GM18861 (cell line): ENCODE results near the gene PDLIM4.

Experiments
- ATAC-seq: cut with Tn5 transposase; IDR thresholded peaks from one replicate; pipeline ENCODE4 v1.9.1; 2021; ENCODE audit not compliant: unreplicated experiment

The PDLIM4 gene

DNA sequence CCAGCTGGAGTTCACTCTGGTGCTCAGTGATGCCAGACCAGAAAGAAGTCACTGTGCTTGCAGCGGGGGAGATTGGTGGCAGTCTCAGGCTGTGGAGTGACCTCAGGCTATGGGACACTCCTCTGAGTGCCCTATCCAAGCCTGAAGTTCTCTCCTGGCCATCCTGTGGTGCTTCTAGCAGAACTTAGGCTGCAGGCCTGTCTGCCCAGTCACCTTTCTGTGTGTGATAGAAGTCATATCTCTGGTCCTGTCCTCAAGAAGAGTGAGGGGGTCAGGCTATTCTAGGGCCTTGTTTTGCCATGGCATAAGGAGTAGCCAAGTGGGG is 9.3 kb downstream of the PDLIM4 start:
- no peak for ATAC-seq

DNA sequence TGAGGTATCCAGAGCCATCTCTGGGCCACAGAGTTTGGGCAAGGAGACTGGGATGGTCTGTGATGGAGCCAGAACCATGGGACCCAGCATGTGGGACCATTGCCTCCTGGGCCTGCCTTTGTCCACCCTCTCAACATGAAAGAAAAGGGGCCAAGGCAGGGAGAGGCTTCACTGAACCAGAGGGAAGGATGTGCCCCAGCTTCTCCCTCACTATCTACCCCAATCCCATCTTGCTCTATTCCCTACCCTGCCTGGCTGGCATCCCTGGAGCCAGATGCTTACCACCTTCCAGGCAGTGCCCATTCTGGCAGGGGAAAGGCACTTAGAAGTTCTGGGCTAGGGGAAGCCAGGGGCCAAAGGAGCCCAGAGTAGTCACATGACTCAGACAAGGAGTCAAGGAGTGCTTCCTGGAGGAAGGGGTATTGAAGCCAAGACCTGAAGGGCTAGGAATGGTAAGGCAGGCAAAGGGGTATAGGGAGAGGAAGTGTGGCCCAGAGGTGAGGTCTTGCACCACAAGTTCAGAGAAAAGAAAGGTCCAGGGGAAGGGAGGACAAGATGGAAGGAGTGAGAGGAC is 9.8 kb downstream of the PDLIM4 start:
- ATAC-seq, result no peak

DNA sequence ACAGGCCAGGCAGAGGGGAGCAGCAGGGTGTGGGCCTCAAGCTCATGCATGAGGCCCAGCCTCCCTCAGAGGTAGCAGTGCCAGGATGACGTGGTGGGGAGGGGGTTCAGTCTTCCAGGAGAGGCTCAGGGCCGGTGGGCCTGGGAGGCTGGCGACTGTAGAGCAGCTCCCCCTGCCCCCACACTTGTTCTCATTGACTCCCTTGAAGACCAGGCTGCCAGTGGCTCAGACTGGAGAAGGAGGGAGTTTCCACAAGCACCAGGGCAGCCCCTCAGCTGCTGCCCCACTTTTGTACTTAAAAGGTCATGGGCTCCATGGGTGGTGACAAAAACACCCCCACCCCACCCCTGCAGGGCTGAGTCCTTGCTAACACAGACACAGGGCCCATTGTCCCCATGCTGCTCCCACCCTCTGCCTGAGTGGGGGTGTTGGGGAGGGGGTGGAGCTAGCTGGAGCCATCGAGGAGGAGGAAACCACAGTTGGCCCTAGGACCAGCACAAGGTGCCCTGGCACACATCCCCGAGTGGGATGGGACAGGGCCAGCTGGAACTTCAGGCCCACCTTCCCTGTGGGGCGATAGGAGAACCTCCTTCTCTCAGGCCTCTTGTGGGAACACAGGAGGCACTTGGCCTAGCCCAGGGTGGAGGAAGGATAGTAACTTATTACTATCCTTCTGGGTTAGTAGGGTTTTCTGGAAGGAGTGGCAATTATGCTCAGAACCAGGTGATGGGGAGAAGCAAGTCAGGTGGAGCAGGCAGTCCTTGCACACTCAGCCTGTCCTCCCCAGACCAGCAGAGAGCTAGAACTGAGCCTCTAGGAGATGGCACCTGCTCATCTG is 10.7 kb downstream of the PDLIM4 start:
- ATAC-seq, result no peak

DNA sequence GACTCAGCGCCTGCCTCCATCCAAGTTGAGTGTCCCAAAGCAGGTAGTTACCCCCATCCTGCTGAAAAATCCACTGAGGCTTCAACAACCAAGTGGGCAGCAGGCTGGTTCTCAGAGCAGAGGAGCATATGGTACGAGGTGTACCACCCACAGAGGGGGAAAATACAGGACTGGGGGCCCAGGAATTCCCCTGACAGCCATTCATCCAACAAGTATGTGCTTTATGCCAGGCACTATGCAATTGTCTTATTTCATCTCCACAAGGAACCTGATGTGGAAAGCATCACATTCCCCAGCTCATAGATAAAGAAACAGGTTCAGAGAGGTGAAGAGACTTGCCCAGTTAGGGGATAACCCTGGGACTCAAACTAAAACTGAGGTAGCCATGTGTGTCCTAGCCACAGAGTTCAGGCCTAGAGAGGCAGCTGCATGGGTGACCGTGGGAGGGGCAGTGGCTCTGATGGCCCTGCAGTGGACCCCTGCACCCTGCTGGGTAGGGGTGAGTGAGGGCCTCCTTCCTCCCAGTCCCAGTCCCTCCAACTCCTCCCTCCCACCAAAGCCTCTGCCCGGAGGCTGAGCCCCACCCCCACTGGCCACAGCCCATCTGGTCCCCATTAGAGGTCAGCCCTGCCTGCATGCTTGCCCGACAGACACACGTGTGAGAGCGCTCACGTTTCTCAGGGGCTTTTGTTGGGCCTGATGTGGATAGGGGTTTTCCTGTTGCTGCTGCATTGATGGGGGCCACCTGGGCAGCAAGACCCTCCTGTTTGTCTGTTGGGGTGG is 11.5 kb downstream of the PDLIM4 start:
- ATAC-seq, result peak; percentile 73

DNA sequence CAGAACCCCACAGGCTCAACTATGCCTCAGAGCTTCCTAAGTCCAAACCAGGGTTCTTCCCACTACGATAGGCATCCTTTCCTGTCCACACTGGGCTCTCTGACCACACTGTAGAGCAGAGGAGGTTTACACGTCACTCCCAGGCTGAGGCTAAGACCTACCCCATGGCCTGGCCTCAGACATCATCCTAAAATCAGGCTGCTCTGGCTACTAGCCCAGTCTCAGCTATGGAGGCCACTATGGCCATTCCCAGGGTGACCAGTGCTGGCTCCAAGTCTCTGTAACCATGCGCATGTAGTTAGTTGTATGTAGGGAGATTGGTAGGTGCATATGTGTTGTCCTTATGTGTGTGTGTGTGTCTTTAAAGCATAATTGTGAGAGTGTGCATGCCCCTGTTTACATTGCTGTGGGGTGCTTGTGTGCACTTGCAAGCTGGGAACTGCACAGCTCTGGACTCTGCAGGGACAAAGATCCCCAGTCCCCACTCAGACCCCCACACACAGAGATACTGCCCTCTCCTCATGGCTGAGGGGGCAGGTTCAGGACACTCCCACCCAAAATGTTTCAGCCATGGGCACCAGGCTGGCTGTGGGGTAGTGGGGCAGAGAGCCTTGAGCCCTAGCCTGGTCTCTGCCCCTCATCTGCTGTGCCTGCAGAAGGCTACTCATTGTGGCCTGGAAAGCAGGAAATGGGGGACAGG is 12.3 kb downstream of the PDLIM4 start:
- no peak for ATAC-seq

DNA sequence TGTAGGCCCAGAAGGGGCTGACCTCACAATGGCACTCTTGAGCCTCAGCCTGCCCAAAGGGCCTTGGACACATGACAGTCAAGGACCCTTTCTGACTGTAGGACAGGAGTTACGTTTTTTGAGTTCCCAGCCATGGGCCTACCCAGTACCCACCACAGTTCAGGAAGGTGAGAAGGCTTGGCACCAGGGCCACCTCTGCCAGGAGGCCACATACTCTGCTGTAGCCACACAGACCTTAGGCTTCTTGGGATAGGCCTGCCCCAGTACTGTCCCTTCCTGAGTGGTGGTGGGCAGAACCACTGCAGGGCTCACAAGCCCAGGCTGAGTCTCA is 12.8 kb downstream of the PDLIM4 start:
- ATAC-seq, result no peak

DNA sequence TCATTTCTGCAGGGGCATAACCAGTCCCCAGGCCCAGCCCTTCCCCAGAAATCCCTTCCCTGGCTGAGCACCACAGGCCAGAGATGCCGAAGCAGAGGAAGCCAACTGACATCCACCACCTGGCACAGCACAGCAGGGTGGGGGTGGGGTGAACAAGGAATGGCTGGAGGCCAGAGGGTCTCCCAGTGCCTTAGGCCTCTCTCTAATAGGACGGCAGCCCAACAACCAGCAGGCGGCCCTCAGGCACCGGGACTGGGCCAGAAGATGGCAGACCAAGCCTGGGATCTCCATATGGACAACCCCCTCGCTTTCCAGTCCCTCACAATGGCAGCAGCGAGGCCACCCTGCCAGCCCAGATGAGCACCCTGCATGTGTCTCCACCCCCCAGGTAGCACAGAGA is 13.2 kb downstream of the PDLIM4 start:
- no peak for ATAC-seq

DNA sequence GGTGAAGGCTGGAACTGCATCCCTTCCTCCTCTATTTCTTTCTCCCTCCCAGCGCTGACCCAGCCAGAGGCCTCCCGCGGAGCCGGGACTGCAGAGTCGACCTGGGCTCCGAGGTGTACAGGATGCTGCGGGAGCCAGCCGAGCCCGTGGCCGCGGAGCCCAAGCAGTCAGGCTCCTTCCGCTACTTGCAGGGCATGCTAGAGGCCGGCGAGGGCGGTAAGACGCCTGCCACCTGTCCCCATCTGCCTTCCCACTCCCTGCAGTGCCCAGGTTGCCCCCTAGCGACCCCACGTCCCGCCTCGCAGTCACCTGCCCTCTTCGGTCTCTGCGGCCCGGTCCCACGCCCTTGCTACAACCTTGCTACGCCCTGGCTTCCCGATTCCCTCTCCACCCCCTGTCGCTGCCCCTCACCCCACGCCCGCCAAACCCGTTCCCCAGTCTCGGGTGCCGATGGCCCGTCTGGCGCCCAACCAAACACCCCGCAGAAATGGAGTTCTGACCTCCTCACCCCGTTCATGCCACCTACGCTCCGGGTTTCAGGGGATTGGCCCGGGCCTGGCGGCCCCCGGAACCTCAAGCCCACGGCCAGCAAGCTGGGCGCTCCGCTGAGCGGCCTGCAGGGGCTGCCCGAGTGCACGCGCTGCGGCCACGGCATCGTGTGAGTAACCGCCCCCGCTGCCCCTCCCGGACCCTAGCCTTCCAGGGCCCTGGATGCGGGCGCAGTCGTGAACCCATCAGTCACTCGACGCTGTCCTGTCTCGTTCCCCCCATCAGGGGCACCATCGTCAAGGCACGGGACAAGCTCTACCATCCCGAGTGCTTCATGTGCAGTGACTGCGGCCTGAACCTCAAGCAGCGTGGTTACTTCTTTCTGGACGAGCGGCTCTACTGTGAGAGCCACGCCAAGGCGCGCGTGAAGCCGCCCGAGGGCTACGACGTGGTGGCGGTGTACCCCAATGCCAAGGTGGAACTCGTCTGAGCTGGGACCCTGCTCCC is 14.1 kb downstream of the PDLIM4 start:
- no peak for ATAC-seq

DNA sequence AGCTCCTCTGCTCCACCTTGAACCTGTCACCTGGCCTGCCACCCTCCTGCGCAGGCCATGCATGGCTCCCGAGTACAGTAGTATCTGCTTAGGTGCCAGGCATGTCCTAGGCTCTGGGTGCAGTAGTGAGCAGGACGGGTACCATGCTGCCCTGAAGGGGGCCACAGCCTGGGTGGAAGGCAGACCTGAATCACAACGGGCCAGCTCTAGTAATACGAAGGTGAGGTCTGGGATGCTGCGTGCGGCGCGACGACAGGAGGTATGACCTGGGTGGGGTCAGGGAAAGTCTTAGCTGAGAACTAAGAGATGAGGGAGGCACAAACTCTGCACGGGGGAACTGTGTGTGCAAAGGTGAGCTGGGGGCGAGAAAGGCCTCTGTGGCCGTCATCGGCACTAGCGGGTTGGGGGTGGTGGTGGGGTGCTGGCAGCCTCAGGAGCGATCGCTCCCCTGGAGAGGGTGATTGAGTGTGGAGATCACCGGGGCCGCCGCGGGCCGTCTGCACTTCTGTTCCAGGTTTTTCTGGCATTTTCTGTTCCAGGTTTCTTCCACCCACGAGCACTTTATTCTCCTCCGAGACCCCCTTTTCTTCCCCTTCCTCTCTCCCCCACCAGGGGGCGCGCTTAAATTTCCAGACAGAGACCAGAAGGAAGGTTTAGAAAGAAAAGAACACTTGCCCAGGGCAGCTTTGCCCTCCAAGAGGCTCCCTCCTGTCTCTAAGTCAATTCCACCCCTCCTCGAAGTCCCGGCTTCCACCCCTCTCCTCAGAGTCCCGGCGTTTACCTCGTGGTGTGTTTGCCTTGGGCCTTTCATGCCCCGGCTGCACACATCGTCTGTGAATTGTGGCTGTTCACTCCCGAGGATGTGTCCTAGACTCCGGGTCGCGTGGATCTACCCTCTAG is 15.1 kb downstream of the PDLIM4 start:
- no peak for ATAC-seq

DNA sequence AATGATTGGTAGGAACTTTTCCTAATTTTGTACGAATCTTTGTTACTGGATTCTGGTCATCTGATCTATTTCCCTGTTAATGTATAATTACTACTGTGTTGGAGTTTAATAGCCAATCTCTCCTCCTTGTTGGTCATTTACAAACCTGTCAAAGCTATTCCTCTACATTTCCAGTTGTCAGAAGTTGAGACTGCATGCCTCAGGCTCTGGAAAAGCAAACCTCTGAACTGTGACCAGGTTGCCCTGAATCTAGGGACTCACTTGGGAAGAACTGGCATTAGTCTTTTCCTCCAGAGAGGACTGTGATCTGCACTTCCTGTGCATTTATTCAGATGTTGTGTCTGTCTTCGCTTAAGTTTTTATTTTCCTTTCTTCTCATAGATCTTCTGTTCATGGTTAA is 16.1 kb downstream of the PDLIM4 start:
- ATAC-seq, result no peak

DNA sequence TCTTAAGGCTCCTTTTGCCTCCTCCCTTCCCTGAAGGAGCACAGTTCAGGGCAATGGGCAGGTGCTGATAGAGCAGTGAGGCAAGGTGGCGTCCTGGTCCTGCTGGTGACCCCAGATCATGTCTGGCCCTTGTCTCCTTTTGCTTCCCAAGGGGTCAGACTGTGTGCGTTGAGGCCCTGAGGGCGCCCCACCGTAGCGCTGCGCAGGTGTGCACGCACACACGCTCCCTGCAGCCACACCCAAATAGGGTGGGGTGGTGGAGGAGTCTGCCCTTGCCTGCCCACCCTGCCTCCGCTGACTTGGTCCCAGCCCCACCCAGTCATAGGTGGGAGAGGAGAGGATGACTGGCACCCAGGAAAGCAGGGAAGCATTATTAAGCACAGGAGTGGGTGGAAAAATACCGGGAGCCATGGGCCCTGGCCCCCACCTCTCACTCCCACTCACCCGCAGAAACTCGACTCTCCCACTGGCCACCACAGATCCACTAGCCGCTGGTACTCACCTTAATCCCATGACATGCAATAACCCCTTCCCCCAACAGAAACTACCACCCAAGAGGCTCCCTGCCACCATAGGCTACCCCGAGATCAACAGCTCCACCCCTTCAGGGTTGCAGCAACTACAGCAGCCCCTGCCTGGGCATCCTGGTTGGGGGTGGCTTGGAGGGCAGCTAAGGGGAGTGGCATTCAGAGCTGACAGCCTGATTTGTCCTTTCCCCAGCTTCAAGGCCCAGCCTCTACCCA is 16.7 kb downstream of the PDLIM4 start:
- no peak for ATAC-seq

DNA sequence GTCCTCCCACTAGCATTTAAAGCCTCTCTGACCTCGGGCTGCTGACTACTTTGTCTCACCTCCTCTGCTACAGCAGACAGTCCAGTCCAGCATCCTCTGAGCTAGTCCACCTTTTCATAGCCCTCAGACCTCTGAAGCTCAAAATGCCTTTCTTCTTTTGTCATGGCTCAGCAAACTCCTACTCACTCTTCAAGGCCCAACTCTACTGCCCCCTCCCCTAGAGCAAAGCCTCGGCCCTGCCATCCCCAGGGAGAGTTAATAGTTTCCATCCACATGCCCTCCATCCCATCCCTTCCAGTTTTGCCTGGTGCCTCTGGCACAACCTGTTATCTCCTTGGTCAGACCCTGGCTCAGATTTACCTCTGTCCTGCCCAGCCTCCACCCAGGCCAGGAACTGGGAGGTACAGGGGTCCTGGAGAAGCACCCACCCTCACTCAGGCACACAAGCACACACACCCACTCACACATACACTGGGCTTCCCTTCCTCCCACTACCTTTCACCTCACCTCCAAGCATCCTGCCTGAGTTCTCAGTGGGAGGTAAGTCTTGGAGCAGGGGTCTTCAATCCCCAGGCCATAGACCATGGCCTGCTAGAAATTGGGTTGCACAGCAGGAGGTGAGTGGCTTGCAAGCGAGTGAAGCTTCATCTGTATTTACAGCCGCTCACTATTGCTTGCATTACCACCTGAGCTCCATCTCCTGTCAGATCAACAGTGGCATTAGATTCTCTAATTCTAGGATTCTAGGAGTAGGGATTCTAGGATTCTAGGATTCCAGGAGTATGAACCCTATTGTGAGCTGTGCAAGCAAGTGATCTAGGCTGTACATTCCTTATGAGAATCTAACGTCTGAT is 18.1 kb downstream of the PDLIM4 start:
- ATAC-seq, result no peak

DNA sequence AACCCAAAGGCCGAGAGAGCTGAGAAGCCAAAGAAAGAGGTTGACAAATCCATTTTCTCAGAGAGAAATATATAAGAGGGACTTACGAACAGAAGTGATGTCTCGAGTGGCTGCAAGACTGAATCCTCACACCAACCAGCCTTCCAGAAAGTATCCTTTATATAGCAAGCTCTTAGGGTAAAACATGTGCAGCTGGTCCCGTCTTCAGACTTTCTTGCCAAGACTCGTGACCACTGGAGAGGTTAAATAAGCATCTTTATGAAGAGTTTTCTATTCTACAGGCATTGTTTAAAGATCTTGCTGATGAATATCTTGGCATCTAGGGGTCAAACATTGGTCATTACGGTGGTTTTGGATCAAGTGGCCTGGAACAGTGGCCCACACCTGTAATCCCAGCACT is 19.8 kb downstream of the PDLIM4 start:
- no peak for ATAC-seq

DNA sequence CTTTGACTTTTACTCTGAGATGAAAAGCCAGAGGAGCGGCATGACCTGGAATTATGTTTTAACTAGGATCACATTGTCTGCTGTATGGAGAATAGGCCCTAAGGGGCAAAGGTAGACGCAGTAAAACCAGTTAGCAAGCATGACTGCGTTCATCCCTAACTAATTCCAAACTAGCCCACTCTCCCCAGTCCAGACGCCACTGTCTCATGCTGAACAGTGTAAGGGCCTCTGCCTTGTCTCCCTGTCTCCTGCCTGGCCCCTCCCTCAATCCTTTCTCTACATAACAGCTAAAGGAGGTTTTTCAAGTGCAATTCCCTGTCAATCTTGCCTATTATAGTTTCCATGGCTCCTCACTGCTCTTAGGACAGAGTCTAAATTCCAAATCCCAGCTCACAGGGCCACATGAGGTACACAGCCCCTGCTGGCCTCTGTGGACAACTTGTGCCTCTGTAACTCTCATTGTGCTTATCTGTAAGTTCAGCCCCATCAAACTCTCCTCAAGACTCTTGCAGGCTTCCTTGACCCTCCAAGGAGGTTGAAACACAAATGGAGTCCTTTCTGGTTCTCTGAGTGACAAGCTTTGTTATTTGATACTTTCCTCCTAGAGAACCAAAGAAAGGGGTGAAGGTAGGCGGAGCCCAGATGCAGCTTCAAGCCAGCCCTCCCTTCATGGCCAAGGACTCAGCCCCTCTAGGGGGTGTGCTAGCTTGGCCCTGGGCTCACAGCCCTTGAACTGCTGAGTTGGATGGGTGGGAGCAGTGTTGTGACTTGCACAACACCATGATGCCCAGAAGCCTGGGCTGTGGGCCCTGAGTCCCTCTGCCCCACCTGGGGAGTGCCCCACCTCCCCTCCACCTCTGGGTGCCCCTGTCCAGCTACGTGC is 20.7 kb downstream of the PDLIM4 start:
- no peak for ATAC-seq

DNA sequence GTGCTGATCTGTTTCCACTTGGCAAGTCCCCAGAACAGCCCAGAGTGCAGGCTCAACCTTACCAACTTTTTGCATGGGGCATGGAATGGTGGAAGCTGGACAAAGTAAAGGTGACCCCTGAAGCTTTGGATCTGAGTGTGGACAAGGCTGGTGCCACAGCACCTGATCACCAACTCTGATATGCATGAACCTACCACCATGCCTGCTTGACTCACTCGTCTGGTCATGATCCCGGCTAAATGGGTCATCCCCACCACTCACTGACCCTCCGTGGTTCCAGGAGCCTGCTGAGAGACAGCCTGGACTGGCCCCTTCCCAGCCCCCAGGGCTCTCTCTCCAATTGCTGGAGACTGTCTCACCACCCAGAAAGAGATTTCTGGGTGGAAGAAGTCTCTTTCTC is 22.3 kb downstream of the PDLIM4 start:
- no peak for ATAC-seq

DNA sequence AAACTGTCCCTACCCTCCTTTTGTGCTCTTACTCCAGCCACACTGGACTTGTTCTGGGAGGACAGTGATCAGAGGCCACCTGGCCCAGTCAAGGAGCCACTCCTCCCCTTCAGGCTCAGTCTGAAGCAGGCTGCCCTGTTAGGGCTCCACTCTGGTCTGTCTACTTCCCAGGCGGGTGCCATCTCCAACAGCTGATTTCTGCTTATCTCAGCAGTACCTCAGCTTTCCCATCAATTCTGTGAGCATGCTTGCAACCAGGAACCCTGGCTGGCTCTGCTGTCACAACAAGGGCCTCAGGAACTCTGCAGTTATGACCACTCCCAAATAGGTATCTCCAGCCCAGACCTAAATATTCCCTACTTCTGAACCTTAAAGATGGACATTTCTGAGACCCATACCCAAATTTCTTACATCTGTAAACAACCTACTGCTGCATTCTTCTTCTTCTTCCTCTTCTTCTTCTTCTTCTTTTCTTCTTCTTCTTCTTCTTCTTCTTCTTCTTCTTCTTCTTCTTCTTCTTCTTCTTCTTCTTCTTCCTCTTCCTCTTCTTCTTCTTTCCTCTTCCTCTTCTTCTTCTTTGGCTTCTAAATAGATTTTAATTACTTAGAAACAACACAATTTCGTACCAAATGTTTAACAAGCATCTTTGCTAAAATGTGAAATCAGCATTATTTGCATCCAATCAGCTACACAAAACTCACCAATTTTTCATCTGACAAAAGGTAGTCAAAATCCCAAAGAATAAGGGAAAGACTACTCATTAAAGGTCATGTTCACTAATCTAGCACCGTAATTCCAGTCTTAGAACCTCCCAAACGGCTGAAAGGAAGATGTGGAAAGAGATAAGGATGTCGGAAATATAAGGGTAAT is 23.1 kb downstream of the PDLIM4 start:
- no peak for ATAC-seq
